Left lung (tissue), 10 donors: ENCODE measurements around the gene GMEB2. TPM values are rescaled to one million over a fixed set of nuclear protein-coding genes. Genes with fewer than 3 reads are reported as not detected.

ENCODE experiments used
- ATAC-seq: fragments of 200-7000 bp; cut with Tn5 transposase; one replicate; pipeline ENCODE4 v1.9.1; 2020; ENCODE audit warnings: moderate library complexity
- DNase-seq, 4 donors: peaks; one replicate each; pipeline ENCODE4 v3.0.0-alpha.2; 2013 to 2020
- H3K27ac ChIP-seq, 2 donors: fragments of 200-600 bp; sonication (generic) in 1 of 2; one replicate each; pipeline versions ENCODE4 v1.5.0 to v1.8.0; 2020 to 2021
- H3K27me3 ChIP-seq, 2 donors: fragments of 200-600 bp; sonication (generic) in 1 of 2; one replicate each; pipeline versions ENCODE4 v1.5.0 to v1.8.0; 2020 to 2021
- H3K36me3 ChIP-seq, 2 donors: fragments of 200-600 bp; sonication (generic) in 1 of 2; one replicate each; pipeline versions ENCODE4 v1.5.0 to v1.8.0; 2020 to 2021
- H3K4me1 ChIP-seq, 2 donors: fragments of 200-600 bp; one replicate each; pipeline ENCODE4 v1.8.0; 2021
- H3K4me3 ChIP-seq, 2 donors: fragments of 200-600 bp; sonication (generic) in 1 of 2; one replicate each; pipeline versions ENCODE4 v1.5.0 to v1.8.0; 2020 to 2021; ENCODE audit warnings: mild to moderate bottlenecking in 1 of 2
- H3K9me3 ChIP-seq, 2 donors: fragments of 200-600 bp; sonication (generic) in 1 of 2; one replicate each; pipeline versions ENCODE4 v1.5.0 to v1.8.0; 2020 to 2021
- CTCF ChIP-seq, 2 donors: fragments of 200-600 bp; sonication (generic) in 1 of 2; IDR thresholded peaks; one replicate each; pipeline versions ENCODE4 v1.5.0 to v1.8.0; 2021; ENCODE audit warnings: antibody characterized with exemption in 2 of 2
- intact Hi-C, 2 donors: fragments of 100-400 bp; cut with DNase I; formaldehyde crosslinking; loops; one replicate each; pipeline versions ENCODE4 v1.11.2 to v1.14.2; 2022
- polyA plus RNA-seq, 6 donors: library from polyadenylated mRNA; unstranded; fragments of 120-200 nt; gene quantifications; one replicate each; pipeline ENCODE4 v1.2.1, GENCODE V29; 2013; ENCODE audit not compliant: insufficient read length in 6 of 6
- total RNA-seq, 2 donors: library from RNA; stranded (reverse); fragmentation: NEBNext Ultra II Directional; extraction: Animal tissue kit (Norgen Biotek cat#: 25700); gene quantifications; one replicate each; pipeline ENCODE4 v1.2.1, GENCODE V29; 2021
- donor health status: DM: no; HTN: yes; CAD: no.
- donor health status: DM: no; HTN: no; CAD: no.

The GMEB2 gene
- total and polyA plus RNA-seq, 8 donors: 8.1 to 12.4 (median 10.2) TPM

GRCh38 chr20:63628246-63628975 is 1.5 kb upstream of the GMEB2 start:
- Histone ChIP-seq H3K36me3 (no peaks in the 10 kb centered on the region), H3K4me1 (peaks cover 7 to 32% of the 10 kb centered on the region in 2 donors), H3K4me3 (peak overlapping the region; percentile 72 to 93), H3K27ac (peak overlapping the region; percentile 59 to 97), H3K9me3 (no peaks in the 10 kb centered on the region), H3K27me3 (no peaks in the 10 kb centered on the region)
- intact Hi-C loops: no loop called here
- DNase-seq (peak in 3 of 4 donors; percentile 55 to 83 (median 60)), ATAC-seq (peak; percentile 70)
- no peak for TF ChIP-seq CTCF (IDR thresholded peaks at IDR 0.05)

- H3K4me3 ChIP-seq: peak overlapping the region; percentile 72 to 93
- intact Hi-C loops: no loop called here
- H3K36me3 ChIP-seq: peaks cover 0 to 2% of the 10 kb centered on the region in 2 donors
- ATAC-seq (peak; percentile 25), DNase-seq (peak in 1 of 4 donors; percentile 84)
- H3K4me1 ChIP-seq: peaks cover 7 to 32% of the 10 kb centered on the region in 2 donors
- peak overlapping the region; percentile 90 to 97 for H3K27ac ChIP-seq
- no peak for TF ChIP-seq CTCF (IDR thresholded peaks at IDR 0.05)
- H3K27me3 ChIP-seq: no peaks in the 10 kb centered on the region
- no peaks in the 10 kb centered on the region for H3K9me3 ChIP-seq
These were observed 897 bp upstream of the GMEB2 start for GRCh38 chr20:63627751-63628245.

GRCh38 chr20:63627129-63627750 is 339 bp upstream of the GMEB2 start:
- Histone ChIP-seq H3K4me3 (peak overlapping the region; percentile 72 to 93), H3K27ac (peak overlapping the region; percentile 90 to 97), H3K27me3 (no peaks in the 10 kb centered on the region), H3K36me3 (peaks cover 0 to 4% of the 10 kb centered on the region in 2 donors), H3K9me3 (no peaks in the 10 kb centered on the region), H3K4me1 (peaks cover 7 to 32% of the 10 kb centered on the region in 2 donors)
- intact Hi-C loops: no loop called here
- TF ChIP-seq CTCF (IDR thresholded peaks at IDR 0.05): no peak
- DNase-seq (peak; percentile 93 to 98 (median 96)), ATAC-seq (peak; percentile 92)

- Histone ChIP-seq H3K36me3 (peaks cover 0 to 4% of the 10 kb centered on the region in 2 donors), H3K27me3 (no peaks in the 10 kb centered on the region), H3K4me1 (peaks cover 7 to 32% of the 10 kb centered on the region in 2 donors), H3K9me3 (no peaks in the 10 kb centered on the region), H3K27ac (peak overlapping the region; percentile 87 to 97), H3K4me3 (peak overlapping the region; percentile 57 to 93)
- intact Hi-C loops: no loop called here
- peak in 3 of 4 donors; percentile 38 to 64 (median 53) for DNase-seq
- no peak for TF ChIP-seq CTCF (IDR thresholded peaks at IDR 0.05)
- no peak for ATAC-seq
These were observed 1.0 kb downstream of the GMEB2 start for GRCh38 chr20:63625771-63626423.
